Dendritic cell treated with granulocyte-macrophage colony-stimulating factor and Interleukin-4, amounts not matched to agents 40 ng/mL and 50 ng/mL, for 4 days (primary cell): ENCODE results near the gene HNRNPL.
"Not testable (repeated sequence)": the region's sequence is repeated elsewhere in the genome, so short reads cannot be mapped to it uniquely, and the experiment has no call there.

Experiments used
- H3K27ac Mint-ChIP-seq: one replicate; pipeline ENCODE4 v1.8.0; 2022; ENCODE audit warnings: mild to moderate bottlenecking, mixed read lengths
- H3K27me3 Mint-ChIP-seq: one replicate; pipeline ENCODE4 v1.8.0; 2022; ENCODE audit warnings: mild to moderate bottlenecking, mixed read lengths
- H3K36me3 Mint-ChIP-seq: one replicate; pipeline ENCODE4 v1.8.0; 2022; ENCODE audit warnings: low read depth, mixed read lengths
- H3K4me1 Mint-ChIP-seq: one replicate; pipeline ENCODE4 v1.8.0; 2022; ENCODE audit warnings: low read depth, mixed read lengths
- H3K4me3 Mint-ChIP-seq: one replicate; pipeline ENCODE4 v1.8.0; 2022; ENCODE audit warnings: mild to moderate bottlenecking, moderate library complexity, mixed read lengths
- H3K9me3 Mint-ChIP-seq: one replicate; pipeline ENCODE4 v1.8.0; 2022; ENCODE audit warnings: mixed read lengths
- intact Hi-C: fragments of 100-400 bp; cut with micrococcal nuclease; formaldehyde crosslinking; loops from one replicate; pipeline ENCODE4 v1.15.0; 2022

The HNRNPL gene

DNA sequence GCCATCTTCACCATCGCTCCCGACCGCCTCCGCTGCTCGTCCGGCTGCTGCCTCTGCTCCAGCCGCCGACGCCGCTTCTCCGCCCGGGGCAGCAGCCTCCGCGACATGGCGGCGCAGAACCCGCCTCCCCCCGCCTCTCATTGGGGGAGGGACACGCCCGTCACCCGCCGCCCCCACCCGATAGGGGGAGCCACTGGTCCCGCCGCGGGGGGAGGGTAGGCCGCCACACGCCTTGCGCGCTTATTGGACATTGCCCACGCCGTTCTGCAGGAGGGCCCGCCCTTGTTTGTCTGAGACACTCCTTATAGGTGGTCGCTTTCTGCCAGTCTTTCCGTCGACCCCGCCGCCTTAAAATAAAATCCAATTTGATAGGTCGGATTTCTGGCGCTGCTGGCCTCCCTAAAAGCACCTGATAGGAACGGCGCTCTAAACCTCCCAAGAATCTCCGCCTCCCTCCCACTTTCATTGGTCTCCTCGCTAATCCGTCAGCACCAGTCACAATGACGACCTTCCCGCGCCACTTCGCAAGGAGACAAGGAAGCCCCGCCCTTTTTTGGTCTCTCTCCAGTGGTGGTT lies at the start of gene HNRNPL:
TSS of gene HNRNPL (minus strand) at position 127 of the 576 bp plus-strand sequence. CDS start at position 107, 20 bp downstream.
- peaks cover 39% of the 10 kb centered on the region for H3K4me1 Mint-ChIP-seq
- intact Hi-C loops: loop anchor here (1.0 to 10.0 kb wide), 3 partner anchors 17 to 115 kb away; partner anchors contain the start of genes NFKBIB and SIRT2

DNA sequence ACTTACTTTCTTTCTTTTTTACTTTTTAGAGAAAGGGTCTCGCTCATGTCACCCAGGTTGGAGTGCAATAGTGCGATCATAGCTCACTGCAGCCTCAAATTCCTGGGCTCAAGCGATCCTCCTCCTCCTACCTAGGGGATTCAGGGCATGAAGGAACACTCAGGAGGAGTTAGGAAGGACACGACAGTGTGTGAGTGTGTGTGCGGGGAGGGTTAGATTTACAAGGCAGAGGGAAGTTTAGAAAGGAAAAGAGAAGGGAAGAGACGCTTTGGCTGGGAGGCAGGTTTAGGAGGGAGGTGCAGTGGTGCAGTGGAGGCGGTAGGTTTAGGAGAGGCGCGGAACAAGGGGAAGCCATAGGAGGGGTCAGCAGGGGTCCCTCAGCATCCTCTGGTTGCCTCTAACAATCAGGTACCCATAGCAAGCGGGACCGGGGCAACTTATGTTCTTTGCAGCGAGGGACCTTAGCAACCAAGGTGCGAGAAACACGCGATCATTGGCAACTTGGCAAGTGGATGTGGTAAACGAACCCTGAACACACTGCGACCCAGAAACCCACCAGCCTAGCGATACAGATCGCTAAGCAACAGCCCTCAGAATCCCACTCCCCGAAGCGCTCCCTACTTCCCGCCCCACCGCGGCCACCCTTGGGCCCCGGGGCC lies 49.1 kb upstream of the HNRNPL start:
- peaks cover 43% of the 10 kb centered on the region for H3K4me1 Mint-ChIP-seq
- intact Hi-C loops: loop anchor here (1.0 to 5.0 kb wide), 3 partner anchors 31 to 67 kb away; partner anchors contain the start of genes ECH1, MRPS12 and SARS2
- peak overlapping the region; percentile 90 for H3K4me3 Mint-ChIP-seq
- peaks cover 52% of the 10 kb centered on the region for H3K36me3 Mint-ChIP-seq
- H3K27ac Mint-ChIP-seq: peak overlapping the region; percentile 89
- no peaks in the 10 kb centered on the region for H3K9me3 Mint-ChIP-seq
- no peaks in the 10 kb centered on the region for H3K27me3 Mint-ChIP-seq

More for the DNA sequence above, at the start of gene HNRNPL:
- Mint-ChIP-seq H3K27ac (peak within 1 kb of the TSS; percentile 99), H3K9me3 (no peaks in the 10 kb centered on the region), H3K36me3 (peaks cover 73% of the 10 kb centered on the region), H3K4me3 (peak within 1 kb of the TSS; percentile 88), H3K27me3 (no peaks in the 10 kb centered on the region)

DNA sequence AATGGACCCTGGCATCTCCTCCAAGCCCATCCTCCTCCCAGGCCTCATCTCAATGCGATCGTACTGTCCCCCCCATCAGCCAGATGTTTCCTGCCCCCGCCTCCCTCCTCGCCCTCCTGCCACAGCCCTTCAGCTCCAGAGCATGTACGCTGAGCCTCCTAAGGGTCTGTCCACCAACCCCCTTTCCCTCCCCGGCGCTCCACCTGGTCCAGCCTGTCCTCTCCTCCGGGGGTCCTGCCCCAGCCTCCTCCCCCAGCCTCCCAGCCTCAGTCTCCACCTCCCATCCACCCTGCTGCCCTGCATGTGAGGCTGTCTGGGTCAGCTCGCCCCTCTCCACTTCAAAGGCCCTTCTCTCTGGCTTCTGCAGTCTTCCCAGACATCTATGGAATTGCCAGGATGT lies 45.2 kb upstream of the HNRNPL start:
- peaks cover 22% of the 10 kb centered on the region for H3K4me1 Mint-ChIP-seq

DNA sequence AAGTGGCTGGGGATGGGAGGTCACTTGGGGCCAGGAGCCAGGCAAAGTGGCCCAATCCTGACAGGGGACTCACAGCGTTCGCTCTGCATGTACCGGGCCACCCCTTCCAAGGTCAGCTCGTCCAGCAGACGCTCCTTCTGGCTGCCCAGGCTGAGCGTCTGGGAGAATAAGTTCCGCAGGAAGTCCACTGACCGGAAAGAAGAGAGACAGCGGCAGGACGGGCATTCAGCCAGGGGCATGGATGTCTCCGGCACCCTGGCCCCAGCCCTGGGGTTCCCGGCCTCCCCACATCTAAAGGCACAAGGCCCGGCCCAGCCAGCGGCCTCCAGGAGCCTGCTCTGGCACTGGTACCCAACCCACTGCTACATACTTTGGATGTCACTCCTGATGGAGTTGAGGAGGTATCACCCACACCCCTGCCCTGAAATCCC lies 43.6 kb upstream of the HNRNPL start:
- Mint-ChIP-seq H3K4me1 (peaks cover 14% of the 10 kb centered on the region), H3K27ac (no peak overlapping the region), H3K36me3 (peaks cover 75% of the 10 kb centered on the region), H3K4me3 (no peak overlapping the region), H3K27me3 (no peaks in the 10 kb centered on the region), H3K9me3 (no peaks in the 10 kb centered on the region)
- intact Hi-C loops: no loop called here

More for the DNA sequence above, 45.2 kb upstream of the HNRNPL start:
- H3K27ac Mint-ChIP-seq: peak overlapping the region; percentile 6
- no peak overlapping the region for H3K4me3 Mint-ChIP-seq
- H3K27me3 Mint-ChIP-seq: no peaks in the 10 kb centered on the region
- H3K9me3 Mint-ChIP-seq: no peaks in the 10 kb centered on the region
- peaks cover 71% of the 10 kb centered on the region for H3K36me3 Mint-ChIP-seq
- intact Hi-C loops: loop anchor here (5.0 kb wide), 1 partner anchor 63 kb away; the partner anchor contains the start of gene ECH1

DNA sequence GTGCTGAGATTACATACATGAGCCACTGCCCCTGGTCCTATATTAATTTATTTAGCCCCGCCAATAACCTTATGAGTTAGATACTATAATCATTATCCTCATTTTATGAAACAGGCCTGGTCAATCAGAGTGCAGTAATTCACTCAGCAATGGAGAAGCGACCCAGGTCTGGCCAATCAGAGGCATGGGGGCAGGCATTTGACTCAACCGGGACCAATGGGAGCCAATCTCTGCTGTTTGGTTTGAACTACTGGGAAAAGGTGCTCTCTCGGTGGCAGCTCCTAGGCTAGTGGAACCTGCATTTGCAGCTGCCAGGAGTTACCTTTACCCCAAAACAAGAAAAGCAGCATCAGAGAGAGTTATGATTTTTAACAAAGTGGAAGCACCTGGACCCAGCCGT lies 43.1 kb upstream of the HNRNPL start:
- H3K27ac Mint-ChIP-seq: no peak overlapping the region

DNA sequence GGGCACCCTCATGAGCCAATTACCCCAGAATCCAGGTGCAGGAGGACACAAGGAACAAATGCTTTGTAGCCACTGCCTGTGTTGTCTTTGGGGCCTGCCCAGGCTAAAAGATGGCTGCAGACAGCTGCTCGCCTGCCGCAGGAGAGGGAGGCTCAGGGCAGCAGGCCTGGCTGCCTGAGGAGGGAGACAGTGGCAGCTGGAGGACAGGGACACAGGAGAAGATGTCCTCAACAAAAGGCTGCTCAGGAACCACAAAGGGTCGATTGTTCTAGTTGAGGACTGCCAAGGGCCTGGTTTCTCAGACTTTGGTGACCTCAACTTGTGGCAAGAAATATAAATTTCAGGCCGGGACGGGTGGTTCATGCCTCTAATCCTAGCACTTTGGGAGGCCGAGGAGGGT lies 42.0 kb upstream of the HNRNPL start:
- peak overlapping the region; percentile 55 for H3K27ac Mint-ChIP-seq
- H3K36me3 Mint-ChIP-seq: peaks cover 91% of the 10 kb centered on the region

More for the DNA sequence above, 43.1 kb upstream of the HNRNPL start:
- peaks cover 80% of the 10 kb centered on the region for H3K36me3 Mint-ChIP-seq
- H3K4me3 Mint-ChIP-seq: no peak overlapping the region
- no peaks in the 10 kb centered on the region for H3K27me3 Mint-ChIP-seq
- intact Hi-C loops: no loop called here
- H3K4me1 Mint-ChIP-seq: peaks cover 9% of the 10 kb centered on the region
- no peaks in the 10 kb centered on the region for H3K9me3 Mint-ChIP-seq

DNA sequence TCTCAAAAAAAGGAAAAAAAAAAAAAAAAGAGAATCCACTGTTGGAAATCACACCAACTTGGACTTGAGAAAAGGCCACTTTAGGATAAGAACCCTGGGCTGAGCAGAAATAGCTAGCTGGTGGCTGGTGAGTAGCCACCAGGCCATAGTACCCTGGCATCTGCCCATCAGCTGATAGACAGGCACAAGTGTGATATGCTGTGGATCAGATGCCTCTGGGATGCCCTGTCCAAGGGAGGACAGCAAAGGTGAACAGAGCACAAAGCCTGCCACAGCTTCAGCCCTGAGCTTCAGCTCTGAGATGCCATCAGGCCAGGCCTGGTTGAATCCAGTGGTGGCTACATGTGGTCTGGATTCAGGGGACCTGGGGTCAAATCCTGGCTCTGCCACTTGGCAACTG lies 40.9 kb upstream of the HNRNPL start:
- Mint-ChIP-seq H3K36me3 (peaks cover 96% of the 10 kb centered on the region), H3K27ac (no peak overlapping the region), H3K4me3 (no peak overlapping the region), H3K4me1 (peaks cover 1% of the 10 kb centered on the region), H3K27me3 (no peaks in the 10 kb centered on the region), H3K9me3 (no peaks in the 10 kb centered on the region)
- intact Hi-C loops: no loop called here

More for the DNA sequence above, 42.0 kb upstream of the HNRNPL start:
- Mint-ChIP-seq H3K27me3 (no peaks in the 10 kb centered on the region), H3K4me1 (peaks cover 5% of the 10 kb centered on the region), H3K4me3 (no peak overlapping the region), H3K9me3 (no peaks in the 10 kb centered on the region)
- intact Hi-C loops: no loop called here

DNA sequence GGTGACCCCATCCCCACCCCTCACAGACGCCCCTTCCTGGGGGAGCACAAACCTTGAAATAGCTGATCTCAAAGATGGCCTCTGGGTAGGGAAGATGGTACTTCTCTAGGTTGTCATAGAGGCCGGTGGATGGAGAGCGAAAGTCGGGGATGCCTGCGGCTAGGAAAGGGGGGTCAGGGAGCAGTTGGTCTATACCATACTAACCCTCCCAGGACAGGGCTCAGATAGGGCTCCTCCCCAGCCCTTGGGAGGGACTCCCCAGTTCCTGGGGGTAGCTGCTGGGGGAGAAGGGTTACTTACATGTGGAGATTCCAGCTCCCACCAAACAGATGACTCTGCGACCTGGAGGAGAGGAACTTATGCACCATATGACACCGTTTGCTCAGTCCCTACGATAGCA lies 40.0 kb upstream of the HNRNPL start:
- intact Hi-C loops: no loop called here
- no peaks in the 10 kb centered on the region for H3K27me3 Mint-ChIP-seq
- no peak overlapping the region for H3K27ac Mint-ChIP-seq
- H3K4me1 Mint-ChIP-seq: no peaks in the 10 kb centered on the region
- H3K36me3 Mint-ChIP-seq: peaks cover 96% of the 10 kb centered on the region
- no peak overlapping the region for H3K4me3 Mint-ChIP-seq
- H3K9me3 Mint-ChIP-seq: no peaks in the 10 kb centered on the region

DNA sequence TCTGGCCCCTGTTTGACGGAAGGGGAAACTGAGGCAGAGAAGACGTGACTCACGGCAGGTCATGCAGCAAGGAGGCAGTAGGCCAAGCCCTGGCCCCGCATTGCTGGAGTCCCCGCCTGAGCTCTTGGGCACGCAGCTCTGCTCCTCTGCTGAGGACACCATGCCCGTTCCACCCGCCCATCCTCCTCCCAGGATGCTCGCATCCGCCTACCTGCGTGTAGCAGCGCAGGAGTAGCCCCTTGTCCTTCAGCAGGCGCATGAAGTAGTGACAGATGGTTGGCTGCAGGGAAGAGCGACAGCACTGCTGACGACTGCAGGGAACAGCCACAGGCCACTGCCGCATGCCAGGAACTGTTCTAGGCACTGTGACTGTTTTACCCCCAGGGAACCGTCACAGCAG lies 39.1 kb upstream of the HNRNPL start:
- intact Hi-C loops: no loop called here
- Mint-ChIP-seq H3K27me3 (no peaks in the 10 kb centered on the region), H3K4me1 (no peaks in the 10 kb centered on the region), H3K4me3 (no peak overlapping the region), H3K9me3 (no peaks in the 10 kb centered on the region), H3K36me3 (peaks cover 94% of the 10 kb centered on the region), H3K27ac (no peak overlapping the region)

DNA sequence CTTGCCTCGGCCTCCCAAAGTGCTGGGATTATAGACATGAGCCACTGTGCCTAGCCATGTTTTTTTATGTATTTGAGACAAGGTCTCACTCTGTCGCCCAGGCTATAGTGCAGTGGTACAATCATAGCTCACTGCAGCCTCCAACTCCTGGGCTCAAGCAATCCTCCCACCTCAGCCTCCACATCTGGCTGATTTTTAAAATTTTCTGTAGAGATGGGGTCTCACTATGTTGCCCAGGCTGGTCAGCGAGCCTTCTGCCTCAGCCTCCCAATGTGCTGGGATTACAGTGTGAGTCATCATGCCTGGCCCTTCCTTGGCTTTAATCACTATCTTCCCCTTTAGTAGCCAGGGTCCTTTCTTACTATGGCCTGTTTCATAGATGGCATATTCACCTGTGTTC lies 34.9 kb upstream of the HNRNPL start:
- H3K27me3 Mint-ChIP-seq: not testable (repeated sequence)

DNA sequence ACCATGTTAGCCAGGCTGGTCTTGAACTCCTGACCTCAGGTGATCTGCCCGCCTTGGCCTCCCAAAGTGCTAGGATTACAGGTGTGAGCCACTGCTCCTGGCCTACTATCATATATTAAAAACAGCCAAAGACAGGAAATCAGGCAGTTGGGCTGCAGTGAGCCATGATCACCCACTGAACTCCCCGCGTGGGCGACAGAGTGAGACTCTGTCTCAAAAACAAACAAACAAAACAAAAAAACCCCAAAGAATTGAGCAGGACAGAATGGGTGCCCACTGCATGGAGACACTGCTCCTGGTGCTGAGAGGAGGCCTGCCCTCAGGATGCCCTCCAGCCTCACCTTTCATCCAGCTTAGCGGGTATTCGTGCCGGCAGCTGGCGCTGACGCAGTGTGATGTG lies 33.5 kb upstream of the HNRNPL start:
- Mint-ChIP-seq H3K36me3 (peaks cover 95% of the 10 kb centered on the region), H3K27me3 (no peaks in the 10 kb centered on the region), H3K4me3 (no peak overlapping the region), H3K4me1 (peaks cover 9% of the 10 kb centered on the region), H3K9me3 (no peaks in the 10 kb centered on the region), H3K27ac (no peak overlapping the region)
- intact Hi-C loops: no loop called here

More for the DNA sequence above, 34.9 kb upstream of the HNRNPL start:
- H3K36me3 Mint-ChIP-seq: peaks cover 97% of the 10 kb centered on the region
- H3K4me1 Mint-ChIP-seq, H3K9me3 Mint-ChIP-seq, intact Hi-C loops, H3K4me3 Mint-ChIP-seq, H3K27ac Mint-ChIP-seq: not testable (repeated sequence)

DNA sequence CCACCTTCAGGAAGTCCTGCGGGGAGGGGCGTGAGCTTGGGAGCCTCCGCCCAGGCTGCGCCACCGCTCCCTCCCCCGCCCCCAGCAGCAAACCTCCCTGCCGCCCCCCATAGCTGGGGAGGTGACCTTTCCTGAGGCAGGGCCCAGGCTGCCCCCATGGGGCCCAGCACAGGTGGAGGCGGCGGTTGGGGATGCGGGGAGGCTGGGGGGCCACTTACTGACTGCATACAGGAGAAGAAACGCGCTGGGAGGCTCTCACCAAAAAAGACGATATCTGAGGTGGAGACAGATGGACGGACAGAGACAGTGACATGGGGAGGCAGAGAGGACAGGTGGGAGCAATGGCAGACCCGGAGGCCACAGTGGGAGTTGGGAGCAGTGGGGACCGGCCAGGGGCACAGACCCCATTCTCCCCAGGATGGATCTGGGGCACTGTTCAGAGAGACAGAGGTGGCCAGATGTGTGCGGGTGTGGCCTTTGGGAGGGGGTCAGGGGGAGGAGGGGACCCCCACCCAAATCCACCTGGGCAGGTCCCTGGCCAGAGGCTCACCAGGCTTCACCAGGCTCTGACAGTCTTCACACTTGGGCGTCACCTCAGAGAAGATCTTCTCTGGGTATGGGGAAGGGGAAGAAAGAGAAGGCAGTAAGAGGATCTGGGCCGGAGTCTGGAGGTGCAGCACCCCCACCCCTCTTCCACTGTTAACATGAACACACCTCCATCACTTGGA lies 31.3 kb upstream of the HNRNPL start:
- intact Hi-C loops: no loop called here
- H3K4me1 Mint-ChIP-seq: peaks cover 19% of the 10 kb centered on the region
- no peak overlapping the region for H3K4me3 Mint-ChIP-seq
- H3K27me3 Mint-ChIP-seq: no peaks in the 10 kb centered on the region
- peaks cover 74% of the 10 kb centered on the region for H3K36me3 Mint-ChIP-seq
- H3K9me3 Mint-ChIP-seq: no peaks in the 10 kb centered on the region
- no peak overlapping the region for H3K27ac Mint-ChIP-seq

DNA sequence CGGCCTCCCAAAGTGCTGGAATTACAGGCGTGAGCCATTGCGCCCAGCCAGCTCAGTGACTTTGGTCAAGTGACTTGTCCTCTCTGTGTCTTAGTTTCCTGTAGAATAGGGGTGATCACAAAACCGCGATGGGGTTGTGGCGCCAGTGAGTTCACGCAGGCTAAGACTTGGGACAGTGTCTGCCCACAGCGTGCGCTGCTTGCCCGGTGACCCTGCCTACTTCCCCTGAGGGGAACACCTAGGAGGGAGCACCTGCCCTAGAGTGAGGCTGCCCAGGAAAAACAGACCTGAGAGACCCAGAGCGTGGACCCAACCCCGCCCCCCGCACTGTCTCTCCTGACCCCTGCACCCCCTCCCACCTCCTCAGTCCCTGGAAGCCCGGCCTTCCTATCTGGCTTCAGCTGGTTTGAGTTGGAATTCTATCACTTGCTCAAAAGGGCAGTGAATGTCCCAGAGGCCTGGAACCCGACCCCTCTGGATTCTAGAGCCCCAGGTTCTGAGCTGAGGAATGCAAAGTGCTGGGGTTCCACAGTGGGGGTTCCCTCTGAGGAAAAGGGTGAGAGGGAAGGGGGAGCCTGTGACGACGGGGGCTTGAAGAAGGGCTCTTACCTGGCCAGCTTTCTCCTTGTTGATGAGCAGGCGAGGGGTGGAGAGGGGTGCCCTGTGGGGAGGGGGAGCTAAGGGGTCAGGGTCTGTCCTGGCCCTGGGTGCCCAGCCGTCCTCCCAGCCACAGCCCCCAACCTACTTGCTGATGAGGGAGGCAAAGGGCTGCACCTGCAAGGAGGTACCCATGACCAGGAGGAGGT lies 30.5 kb upstream of the HNRNPL start:
- Mint-ChIP-seq H3K27me3 (no peaks in the 10 kb centered on the region), H3K4me1 (peaks cover 19% of the 10 kb centered on the region), H3K36me3 (peaks cover 67% of the 10 kb centered on the region), H3K4me3 (no peak overlapping the region), H3K27ac (no peak overlapping the region), H3K9me3 (no peaks in the 10 kb centered on the region)
- intact Hi-C loops: no loop called here
